Stromal cell of bone marrow (primary cell): ENCODE measurements around the gene RETREG1.
"Not testable (repeated sequence)": the region's sequence is repeated elsewhere in the genome, so short reads cannot be mapped to it uniquely, and the experiment has no call there.

Source experiments
- DNase-seq: peaks from one replicate; pipeline ENCODE4 v3.0.0-alpha.2; 2012; ENCODE audit warnings: low read depth

RETREG1 gene

DNA sequence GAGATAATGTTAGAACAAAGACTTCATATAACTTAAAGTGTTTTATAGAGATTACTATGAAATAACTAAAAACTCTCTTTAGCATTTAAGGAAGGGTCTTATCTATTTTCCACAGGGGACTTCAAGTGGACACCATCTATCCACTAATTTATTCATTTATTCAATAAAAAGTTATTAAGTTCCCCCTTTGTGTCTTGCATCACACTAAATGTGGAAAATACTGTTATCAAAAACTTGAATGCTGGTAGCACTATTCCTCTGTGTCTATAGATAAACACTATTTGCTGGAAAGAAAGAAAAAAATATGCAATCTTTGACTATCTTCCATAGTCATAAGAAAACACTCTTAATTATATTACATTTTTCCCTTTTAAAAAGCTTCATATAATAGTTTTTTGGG, 131.1 kb downstream of the RETREG1 start:
- no peak for DNase-seq

GRCh38 chr5:16484081-16484480, 132.7 kb downstream of the RETREG1 start:
- DNase-seq: no peak

DNA sequence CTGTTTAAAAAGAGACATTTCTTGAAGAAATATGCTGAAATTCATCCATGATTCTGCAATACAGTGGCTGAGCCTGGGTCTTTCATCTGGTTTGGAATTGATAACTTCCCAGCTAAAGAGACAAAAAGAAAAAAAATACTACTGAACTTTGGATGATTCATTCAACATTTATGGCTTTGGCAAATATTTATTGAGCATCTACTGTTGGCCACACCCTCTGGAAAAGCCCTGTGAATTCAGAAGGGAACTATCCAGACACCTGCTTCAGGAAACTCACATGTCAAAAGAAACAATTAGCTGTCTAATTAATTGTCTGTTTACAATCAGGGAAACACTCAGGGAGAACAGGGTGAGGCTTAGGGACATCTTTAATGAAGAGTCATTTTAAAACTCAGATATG, 133.4 kb downstream of the RETREG1 start:
- no peak for DNase-seq

DNA sequence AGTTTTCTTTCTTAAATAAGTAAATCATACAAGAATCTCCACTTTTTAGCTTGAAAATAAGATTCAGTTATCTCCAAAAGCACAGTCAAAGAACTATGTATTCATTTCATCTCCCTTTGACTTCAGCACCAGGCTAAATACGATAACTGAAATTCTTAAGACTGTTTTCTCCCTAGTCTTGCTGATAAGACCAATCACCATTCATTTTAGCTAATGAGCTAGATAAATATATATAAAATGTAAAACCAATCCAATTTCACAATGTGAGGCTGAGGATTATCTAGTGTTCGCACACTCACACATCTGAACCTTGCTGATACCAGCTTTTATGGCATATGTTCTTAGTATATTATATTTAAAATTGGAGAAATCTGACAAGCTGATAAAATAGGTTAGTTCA, 133.9 kb downstream of the RETREG1 start:
- no peak for DNase-seq

DNA sequence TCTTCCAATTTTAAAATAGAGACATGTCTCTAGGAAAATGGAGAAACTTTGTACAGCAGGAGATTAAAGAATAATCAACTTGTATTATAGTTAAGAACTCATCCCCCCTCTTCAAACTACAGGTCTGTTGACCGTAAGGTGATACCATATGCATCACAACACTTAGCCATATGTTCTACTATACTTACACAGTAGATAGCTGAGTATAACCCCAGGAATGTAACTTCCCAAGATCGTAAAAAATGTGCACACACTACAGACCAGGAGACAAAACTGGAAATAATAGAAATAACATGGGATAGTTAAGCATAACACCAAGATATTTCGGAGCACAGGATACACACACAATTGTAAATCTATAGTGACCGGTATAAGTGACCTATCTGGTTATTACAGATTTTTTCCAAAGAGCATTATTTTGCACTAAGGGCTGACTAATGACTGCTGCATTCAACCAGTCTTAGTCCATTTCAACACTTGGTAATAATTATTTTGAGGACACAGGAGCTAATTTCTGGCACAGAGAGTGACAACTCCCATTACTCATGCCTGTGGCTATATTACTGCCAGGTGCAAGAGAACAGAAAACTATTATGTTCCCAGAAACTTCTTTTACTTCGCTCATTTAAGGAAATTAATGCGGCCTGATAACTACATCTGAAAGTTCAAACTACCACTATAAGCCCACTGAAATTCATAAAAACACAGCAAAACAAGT, 135.8 kb downstream of the RETREG1 start:
- DNase-seq: no peak

- no peak for DNase-seq
These were observed 136.7 kb downstream of the RETREG1 start for GRCh38 chr5:16480144-16480543.

DNA sequence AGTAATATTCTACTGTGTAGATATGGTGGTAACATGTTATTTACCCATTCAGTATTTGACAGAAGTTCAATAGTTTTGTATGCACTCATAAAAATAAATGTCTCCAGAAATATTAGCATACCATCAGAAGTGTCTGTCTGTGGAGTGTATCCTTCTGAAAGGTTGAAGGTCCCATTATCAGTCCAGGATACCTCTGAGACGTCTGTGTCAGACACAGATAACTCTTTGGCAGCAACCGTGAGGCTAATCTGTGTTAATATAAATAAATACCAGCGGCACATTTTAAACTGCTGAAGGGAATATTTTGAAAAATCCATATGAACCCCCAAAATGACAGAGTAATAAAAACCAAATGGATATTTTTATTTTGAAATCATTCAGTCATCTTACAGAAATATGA, 139.3 kb downstream of the RETREG1 start:
- DNase-seq: no peak

- DNase-seq: not testable (repeated sequence)
These were observed 140.4 kb downstream of the RETREG1 start for GRCh38 chr5:16476417-16476816.

DNA sequence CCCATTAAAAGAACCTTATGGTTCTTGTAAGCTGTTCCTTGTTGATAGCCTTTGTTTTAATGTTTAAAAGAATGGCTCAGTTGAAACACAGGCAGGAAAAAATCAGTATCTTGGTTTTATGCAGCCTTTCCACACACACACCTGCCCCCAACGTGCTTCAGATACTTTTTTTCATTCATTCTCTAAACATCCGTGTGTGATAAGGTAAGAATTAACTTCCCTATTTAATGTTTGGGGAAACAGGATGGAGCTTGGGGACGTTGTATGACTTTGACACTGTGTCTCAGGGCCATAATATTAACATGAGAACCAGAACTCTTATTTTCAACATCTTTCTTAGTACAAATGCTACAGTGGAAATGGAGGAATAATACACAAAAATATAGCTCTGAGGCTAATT, 145.4 kb downstream of the RETREG1 start:
- DNase-seq: no peak

DNA sequence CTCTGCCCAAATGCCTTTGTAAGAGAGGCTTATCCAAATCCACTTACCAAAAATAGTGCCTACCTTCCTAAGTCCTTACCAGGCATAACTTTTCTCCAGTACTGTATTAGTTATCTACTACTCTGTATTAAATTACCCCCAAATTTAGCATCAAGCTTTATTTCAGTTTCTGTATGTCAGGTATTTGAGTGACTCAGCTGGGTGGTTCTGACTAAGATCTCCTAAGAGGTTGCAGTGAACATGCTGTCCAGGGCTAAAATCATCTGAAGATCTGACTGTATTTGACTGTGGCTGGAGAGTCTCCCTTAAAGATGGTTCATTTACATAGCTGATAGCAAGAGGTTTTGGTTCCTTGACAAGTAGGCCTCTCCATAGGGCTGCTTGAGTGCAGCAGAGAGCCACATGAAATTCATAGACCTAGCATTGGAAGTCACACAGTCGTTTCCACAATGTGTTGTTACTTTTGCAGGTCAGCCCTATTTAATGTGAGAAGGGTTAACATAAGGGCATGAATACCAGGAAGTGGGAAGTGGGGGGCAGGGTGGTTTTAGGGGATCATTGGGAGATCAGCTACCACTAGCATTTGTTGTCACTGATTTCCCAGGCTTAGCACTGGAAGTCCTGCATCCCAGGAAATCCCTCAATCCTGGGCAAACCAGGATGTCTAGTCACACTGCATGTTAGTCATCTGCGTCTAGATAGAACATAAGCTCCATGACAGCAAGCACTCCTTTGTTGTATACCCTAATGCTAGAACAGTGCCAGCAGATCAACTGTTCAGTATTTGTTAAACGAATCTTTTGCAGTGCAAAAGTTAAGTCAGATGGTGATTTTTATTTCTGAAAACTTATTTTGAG, 149.2 kb downstream of the RETREG1 start:
- DNase-seq: peak; percentile 38

DNA sequence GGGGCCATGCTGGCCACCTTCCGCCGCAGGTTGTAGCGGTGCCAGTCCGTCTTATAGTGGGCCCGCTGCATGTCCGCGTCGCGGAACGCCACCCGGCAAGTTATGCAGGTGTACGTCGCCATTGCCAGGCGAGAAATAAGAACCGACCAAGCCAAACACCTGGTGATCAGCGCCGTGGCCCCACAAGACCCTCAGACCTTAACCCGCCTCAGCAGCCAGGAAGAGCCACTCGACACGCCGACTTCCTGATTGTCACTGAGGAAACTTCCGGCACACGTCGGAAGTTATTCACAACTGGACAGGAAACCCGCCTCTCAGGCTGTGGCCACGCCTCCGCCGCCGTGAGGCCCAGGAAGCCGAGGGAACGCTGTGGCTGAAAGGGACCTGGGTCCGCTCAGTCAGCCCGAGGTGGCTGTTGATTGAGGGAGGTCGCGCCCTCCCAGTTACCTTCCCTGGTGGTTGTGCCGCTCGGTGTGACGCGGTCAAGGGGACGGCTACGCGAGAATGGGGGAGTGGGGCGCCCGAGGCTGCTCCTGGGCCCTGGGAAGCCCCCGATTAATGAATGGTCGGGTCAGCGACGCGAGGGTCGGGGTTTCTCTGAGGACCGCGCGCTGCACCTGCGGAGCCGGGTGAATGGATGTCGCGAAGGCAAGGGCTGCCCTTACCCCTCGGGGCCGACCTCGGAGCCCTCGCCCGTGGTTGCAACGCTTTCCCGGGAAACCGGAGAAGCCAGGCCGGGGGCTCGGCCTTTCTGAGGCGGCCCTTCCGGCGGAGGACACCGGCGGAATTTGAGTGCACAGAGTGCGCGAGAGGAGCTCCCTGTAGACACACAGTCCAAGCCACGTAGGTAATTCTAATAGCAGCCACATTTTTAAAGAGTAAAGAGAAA, 151.0 kb downstream of the RETREG1 start, which contains the start of gene ZNF622:
TSS of gene ZNF622 (minus strand) at position 257 of the 889 bp plus-strand sequence. CDS start at position 122, 135 bp downstream.
- peak; percentile 80 for DNase-seq

GRCh38 chr5:16464664-16465543, 151.9 kb downstream of the RETREG1 start:
- no peak for DNase-seq

- no peak for DNase-seq
These were observed 152.6 kb downstream of the RETREG1 start for GRCh38 chr5:16464231-16464630.

GRCh38 chr5:16461782-16462181, 155.0 kb downstream of the RETREG1 start:
- peak; percentile 40 for DNase-seq

- DNase-seq: no peak
These were observed 155.8 kb downstream of the RETREG1 start for GRCh38 chr5:16461026-16461425.

DNA sequence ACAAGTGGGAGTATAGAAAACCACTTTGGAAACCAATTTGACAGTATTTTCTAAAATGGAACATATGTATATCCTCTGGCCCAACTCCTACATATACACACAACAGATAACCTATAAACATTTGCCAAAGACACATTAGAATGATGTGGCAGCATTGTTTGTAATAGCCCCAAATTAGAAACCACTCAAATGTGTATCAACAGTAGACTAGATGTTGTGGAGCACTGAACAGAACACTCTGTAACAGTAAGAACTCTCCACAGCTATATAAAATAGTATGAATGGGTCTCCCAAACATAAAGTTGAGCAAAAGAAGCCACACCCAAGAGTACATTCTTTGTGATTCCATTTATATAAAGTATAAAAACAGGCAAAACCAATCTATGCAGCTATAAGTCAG, 157.3 kb downstream of the RETREG1 start:
- DNase-seq: no peak

DNA sequence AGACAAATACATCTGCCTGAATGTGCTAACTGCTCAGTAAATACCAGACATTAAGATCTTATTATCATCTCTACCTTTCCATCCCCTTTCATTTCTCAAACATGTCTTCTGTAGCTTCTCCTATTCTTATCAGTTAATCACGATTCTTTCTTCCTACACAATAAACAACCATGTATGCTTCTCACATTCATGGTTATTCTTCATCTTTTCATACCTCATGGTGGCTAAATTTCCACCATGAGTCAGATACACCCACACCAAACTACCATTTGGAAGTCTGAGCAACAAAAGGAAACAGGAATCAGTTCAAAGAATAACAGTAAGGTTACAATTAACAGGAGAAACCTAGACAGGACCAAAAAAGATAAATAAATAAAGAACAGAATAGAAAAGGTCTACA, 158.9 kb downstream of the RETREG1 start:
- no peak for DNase-seq

DNA sequence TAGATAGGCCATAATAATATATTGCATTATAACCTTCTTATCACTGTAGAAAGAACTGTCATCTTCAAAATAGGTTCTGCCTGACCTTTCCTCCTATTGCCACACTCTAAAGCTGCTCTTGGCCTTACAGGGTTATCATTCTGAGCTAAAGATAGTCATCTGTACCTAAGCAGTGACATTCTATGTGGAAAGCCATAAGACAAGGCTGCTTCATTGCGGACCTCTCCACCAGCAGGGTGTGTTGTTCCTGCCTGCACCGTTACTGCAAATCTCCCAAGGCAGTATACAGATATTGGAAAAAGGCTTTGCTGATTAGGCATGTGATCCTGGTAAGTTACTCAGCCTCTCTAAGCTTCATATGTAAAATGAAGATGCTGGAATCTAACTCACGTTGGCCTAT, 159.3 kb downstream of the RETREG1 start:
- DNase-seq: no peak

DNA sequence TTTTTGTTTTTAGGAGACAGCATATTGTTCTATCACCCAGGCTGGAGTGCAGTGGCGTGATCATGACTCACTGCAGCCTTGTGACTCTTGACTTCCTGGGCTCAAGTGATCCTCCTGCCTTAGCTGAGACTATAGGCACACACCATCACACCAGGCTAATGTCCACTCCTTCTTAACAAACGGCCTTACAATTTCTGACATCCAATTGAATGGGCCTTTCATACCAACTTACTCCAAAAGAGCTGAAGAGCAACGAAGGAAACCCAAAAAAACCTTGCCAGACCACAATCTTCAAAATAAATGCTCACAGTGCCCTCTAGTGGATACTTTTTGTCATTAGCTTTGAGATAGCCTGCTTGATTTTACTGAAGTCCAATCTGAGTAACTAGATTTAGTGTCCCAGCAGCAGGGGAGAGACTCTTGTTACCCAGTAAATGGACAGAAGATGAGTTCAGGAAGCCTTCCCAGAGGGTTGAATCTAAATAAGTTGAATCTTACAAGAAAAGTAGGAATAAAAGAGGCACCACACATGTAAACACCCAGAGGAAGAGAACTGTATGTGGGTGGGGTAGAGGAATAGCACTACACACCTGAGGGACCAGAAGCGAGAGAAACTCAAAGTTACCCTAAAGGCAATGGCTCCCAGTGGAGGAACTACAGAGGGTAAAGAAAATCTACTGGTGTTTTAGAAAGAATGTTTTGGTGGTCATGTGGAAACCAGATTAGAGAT, 160.5 kb downstream of the RETREG1 start:
- peak; percentile 65 for DNase-seq

DNA sequence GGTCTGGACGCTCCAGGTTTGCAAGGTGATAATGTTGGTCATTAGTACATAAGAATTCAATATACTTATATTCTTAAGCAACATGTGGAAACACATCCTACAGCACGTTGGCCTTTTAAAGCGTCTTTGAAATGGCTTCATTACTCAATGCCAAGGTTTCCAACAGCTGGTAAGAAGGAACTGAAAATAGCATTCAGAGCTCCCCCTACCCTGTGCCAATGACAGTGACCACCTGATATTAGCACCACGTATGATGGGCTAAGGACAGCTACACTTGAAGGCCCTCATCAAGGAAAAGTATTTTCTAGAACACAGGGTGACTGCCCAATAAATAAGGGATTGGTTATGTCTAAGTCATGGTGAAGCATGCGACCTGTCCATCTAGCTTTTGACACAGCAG, 161.1 kb downstream of the RETREG1 start:
- DNase-seq: no peak

DNA sequence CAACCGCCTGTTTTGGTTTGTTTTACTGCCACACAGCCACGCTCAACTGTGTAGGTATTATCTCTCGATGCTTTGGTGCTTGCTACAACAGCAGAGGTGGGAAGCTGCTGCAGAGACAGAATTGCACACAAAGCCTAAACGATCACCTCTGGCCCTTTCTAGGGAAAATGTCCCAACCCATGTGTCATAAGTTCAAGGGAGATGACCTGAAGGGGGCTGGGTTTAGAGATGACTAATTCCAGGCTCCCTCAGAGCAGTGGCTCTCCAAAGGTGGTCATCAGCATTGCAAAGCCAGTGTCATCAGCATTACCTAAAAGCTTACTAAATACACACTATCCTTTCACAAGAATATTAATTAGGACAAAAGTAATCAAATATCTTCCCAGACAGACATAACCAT, 162.1 kb downstream of the RETREG1 start:
- no peak for DNase-seq
